Prostate gland (tissue), 2 donors: ENCODE data around the gene CD86.

Experiments
- POLR2AphosphoS5 ChIP-seq: sonication (generic); formaldehyde crosslinking; IDR thresholded peaks from one replicate; pipeline ENCODE4 v1.6.1; 2017; ENCODE audit warnings: antibody characterized with exemption
- TF ChIP-seq, protein P1 (sequence below), 4 experiments: fragments of 200-600 bp in 2 of 4; fragments of 450-650 bp in 2 of 4; sonication (generic) in 2 of 4; IDR thresholded peaks; 1 replicate in 3 of 4; 2 replicates in 1 of 4; pipeline ENCODE4 v1.5.1; 2016 to 2019; ENCODE audit warnings: antibody characterized with exemption in 4 of 4, mild to moderate bottlenecking in 2 of 4, moderate library complexity in 2 of 4

DNA sequence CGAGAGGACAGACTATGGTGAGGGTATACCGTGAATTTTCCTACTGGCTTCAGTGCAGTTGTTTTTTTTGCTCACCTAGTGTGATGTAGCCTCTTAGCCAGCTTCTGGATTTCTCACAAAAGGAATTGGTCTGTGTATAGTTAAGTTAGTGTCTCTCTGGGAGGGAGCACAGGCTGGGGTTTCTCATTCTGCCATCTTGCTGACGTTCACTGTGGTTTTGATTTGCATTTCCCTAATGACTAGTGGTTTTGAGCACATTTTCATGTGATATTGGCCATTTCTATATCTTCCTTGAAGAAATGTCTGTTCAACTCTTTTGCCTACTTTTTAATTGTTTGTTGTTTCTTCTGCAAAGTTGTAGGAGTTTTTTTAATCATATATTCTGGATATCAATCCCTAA lies 2.2 kb upstream of the CD86 start:
- TF ChIP-seq, protein P1, sequence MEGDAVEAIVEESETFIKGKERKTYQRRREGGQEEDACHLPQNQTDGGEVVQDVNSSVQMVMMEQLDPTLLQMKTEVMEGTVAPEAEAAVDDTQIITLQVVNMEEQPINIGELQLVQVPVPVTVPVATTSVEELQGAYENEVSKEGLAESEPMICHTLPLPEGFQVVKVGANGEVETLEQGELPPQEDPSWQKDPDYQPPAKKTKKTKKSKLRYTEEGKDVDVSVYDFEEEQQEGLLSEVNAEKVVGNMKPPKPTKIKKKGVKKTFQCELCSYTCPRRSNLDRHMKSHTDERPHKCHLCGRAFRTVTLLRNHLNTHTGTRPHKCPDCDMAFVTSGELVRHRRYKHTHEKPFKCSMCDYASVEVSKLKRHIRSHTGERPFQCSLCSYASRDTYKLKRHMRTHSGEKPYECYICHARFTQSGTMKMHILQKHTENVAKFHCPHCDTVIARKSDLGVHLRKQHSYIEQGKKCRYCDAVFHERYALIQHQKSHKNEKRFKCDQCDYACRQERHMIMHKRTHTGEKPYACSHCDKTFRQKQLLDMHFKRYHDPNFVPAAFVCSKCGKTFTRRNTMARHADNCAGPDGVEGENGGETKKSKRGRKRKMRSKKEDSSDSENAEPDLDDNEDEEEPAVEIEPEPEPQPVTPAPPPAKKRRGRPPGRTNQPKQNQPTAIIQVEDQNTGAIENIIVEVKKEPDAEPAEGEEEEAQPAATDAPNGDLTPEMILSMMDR (IDR thresholded peaks at IDR 0.05) = no peak
- no peak for TF ChIP-seq POLR2AphosphoS5
